ENCODE data around the gene CASZ1. TPM values are rescaled to one million over a fixed set of nuclear protein-coding genes. Genes with fewer than 3 reads are reported as not detected.

CASZ1 gene
- total RNA-seq, 1 donor from 2014 or later: 4.0 TPM

GRCh38 chr1:10629091-10629815 is 167.2 kb downstream of the CASZ1 start:
- Histone ChIP-seq H3K4me2 (ENCODE audit: low read length) (no peak overlapping the region), H3K79me2 (ENCODE audit: insufficient read depth, low read length) (no peaks in the 10 kb centered on the region), H3K4me1 (ENCODE audit: insufficient read depth, low read length) (peaks cover 3% of the 10 kb centered on the region), H2AFZ (ENCODE audit: low read depth, low read length) (no peak overlapping the region), H3K27me3 (ENCODE audit: insufficient read depth, low read length) (no peaks in the 10 kb centered on the region), H3K9ac (ENCODE audit: low read length) (no peak overlapping the region), H3K36me3 (ENCODE audit: insufficient read depth, low read length) (no peaks in the 10 kb centered on the region), H4K20me1 (ENCODE audit: insufficient read depth, low read length) (no peaks in the 10 kb centered on the region), H3K9me3 (ENCODE audit: insufficient read depth, low read depth, low read length) (no peaks in the 10 kb centered on the region), H3K4me3 (ENCODE audit: insufficient read depth, low read depth, low read length) (no peak overlapping the region), H3K27ac (ENCODE audit: low read depth, low read length) (no peak overlapping the region)
- Mint-ChIP-seq H3K36me3 (ENCODE audit: low read depth, unreplicated experiment) (peaks cover 9% of the 10 kb centered on the region), H3K27me3 (ENCODE audit: low read depth, unreplicated experiment) (no peaks in the 10 kb centered on the region), H3K4me3 (ENCODE audit: unreplicated experiment) (no peak overlapping the region), H3K9me3 (ENCODE audit: unreplicated experiment) (no peaks in the 10 kb centered on the region), H3K27ac (ENCODE audit: unreplicated experiment) (no peak overlapping the region), H3K4me1 (ENCODE audit: low read depth, unreplicated experiment) (no peaks in the 10 kb centered on the region)
- TF ChIP-seq EZH2 (IDR thresholded peaks at IDR 0.05; ENCODE audit: insufficient read depth, low read length): no peak
- TF ChIP-seq, protein P1, sequence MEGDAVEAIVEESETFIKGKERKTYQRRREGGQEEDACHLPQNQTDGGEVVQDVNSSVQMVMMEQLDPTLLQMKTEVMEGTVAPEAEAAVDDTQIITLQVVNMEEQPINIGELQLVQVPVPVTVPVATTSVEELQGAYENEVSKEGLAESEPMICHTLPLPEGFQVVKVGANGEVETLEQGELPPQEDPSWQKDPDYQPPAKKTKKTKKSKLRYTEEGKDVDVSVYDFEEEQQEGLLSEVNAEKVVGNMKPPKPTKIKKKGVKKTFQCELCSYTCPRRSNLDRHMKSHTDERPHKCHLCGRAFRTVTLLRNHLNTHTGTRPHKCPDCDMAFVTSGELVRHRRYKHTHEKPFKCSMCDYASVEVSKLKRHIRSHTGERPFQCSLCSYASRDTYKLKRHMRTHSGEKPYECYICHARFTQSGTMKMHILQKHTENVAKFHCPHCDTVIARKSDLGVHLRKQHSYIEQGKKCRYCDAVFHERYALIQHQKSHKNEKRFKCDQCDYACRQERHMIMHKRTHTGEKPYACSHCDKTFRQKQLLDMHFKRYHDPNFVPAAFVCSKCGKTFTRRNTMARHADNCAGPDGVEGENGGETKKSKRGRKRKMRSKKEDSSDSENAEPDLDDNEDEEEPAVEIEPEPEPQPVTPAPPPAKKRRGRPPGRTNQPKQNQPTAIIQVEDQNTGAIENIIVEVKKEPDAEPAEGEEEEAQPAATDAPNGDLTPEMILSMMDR (IDR thresholded peaks at IDR 0.05; ENCODE audit: insufficient read depth, low read depth, low read length): no peak
- DNase-seq (ENCODE audit: low read depth): no peak
- FAIRE-seq: no peak

GRCh38 chr1:10628685-10629084 is 167.8 kb downstream of the CASZ1 start:
- Histone ChIP-seq H3K4me1 (ENCODE audit: insufficient read depth, low read length) (peaks cover 3% of the 10 kb centered on the region), H2AFZ (ENCODE audit: low read depth, low read length) (no peak overlapping the region), H3K27ac (ENCODE audit: low read depth, low read length) (no peak overlapping the region), H4K20me1 (ENCODE audit: insufficient read depth, low read length) (no peaks in the 10 kb centered on the region), H3K4me3 (ENCODE audit: insufficient read depth, low read depth, low read length) (no peak overlapping the region), H3K79me2 (ENCODE audit: insufficient read depth, low read length) (no peaks in the 10 kb centered on the region), H3K9me3 (ENCODE audit: insufficient read depth, low read depth, low read length) (no peaks in the 10 kb centered on the region), H3K36me3 (ENCODE audit: insufficient read depth, low read length) (no peaks in the 10 kb centered on the region), H3K9ac (ENCODE audit: low read length) (no peak overlapping the region), H3K27me3 (ENCODE audit: insufficient read depth, low read length) (no peaks in the 10 kb centered on the region), H3K4me2 (ENCODE audit: low read length) (no peak overlapping the region)
- no peak overlapping the region for H3K4me3 Mint-ChIP-seq (ENCODE audit: unreplicated experiment)
- H3K36me3 Mint-ChIP-seq (ENCODE audit: low read depth, unreplicated experiment): peaks cover 10% of the 10 kb centered on the region
- FAIRE-seq (no peak), DNase-seq (ENCODE audit: low read depth) (peak; percentile 52)
- H3K4me1 Mint-ChIP-seq (ENCODE audit: low read depth, unreplicated experiment): no peaks in the 10 kb centered on the region
- H3K9me3 Mint-ChIP-seq (ENCODE audit: unreplicated experiment): no peaks in the 10 kb centered on the region
- H3K27me3 Mint-ChIP-seq (ENCODE audit: low read depth, unreplicated experiment): no peaks in the 10 kb centered on the region
- no peak overlapping the region for H3K27ac Mint-ChIP-seq (ENCODE audit: unreplicated experiment)
- TF ChIP-seq, protein P1 (IDR thresholded peaks at IDR 0.05; ENCODE audit: insufficient read depth, low read depth, low read length): no peak

DNA sequence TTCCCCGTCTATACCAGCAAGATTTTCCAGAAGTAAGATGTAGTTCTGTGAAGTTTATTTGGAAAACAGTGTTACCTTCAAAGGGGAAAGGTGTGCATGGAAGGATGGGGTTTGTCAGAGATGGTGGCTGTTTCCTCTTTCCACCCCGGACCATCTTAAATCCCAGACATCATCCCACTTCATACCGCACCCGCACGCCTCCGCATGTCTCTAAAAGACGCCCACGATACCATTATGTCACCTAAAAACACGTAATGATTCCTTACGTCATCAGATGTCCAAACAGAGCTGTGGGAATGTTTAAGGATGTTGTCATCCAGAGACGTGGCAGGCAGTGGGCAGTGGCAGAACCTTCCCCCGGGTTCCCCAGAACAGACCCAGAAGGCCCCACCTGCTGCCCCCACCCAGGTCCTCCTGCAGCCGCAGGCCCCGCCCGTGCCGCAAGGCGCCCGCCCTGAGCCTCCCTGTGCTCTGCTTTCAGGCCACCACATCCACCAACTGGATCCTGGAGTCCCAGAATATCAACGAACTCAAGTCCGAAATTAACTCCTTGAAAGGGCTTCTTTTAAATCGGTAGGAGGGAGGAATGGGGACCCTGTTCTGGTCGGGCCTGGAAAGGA is 169.5 kb downstream of the CASZ1 start:
- no peak overlapping the region for H3K27ac ChIP-seq (ENCODE audit: low read depth, low read length)
- FAIRE-seq: no peak
- no peak overlapping the region for H3K4me3 Mint-ChIP-seq (ENCODE audit: unreplicated experiment)
- no peaks in the 10 kb centered on the region for H3K27me3 Mint-ChIP-seq (ENCODE audit: low read depth, unreplicated experiment)
- peaks cover 3% of the 10 kb centered on the region for H3K4me1 ChIP-seq (ENCODE audit: insufficient read depth, low read length)
- no peaks in the 10 kb centered on the region for H3K9me3 Mint-ChIP-seq (ENCODE audit: unreplicated experiment)
- no peaks in the 10 kb centered on the region for H4K20me1 ChIP-seq (ENCODE audit: insufficient read depth, low read length)
- peaks cover 12% of the 10 kb centered on the region for H3K36me3 Mint-ChIP-seq (ENCODE audit: low read depth, unreplicated experiment)
- no peaks in the 10 kb centered on the region for H3K79me2 ChIP-seq (ENCODE audit: insufficient read depth, low read length)
- no peak for TF ChIP-seq EZH2 (IDR thresholded peaks at IDR 0.05; ENCODE audit: insufficient read depth, low read length)
- TF ChIP-seq, protein P1 (IDR thresholded peaks at IDR 0.05; ENCODE audit: insufficient read depth, low read depth, low read length): no peak
- no peak overlapping the region for H3K4me2 ChIP-seq (ENCODE audit: low read length)
- DNase-seq (ENCODE audit: low read depth): no peak
- H3K4me3 ChIP-seq (ENCODE audit: insufficient read depth, low read depth, low read length): no peak overlapping the region
- no peaks in the 10 kb centered on the region for H3K4me1 Mint-ChIP-seq (ENCODE audit: low read depth, unreplicated experiment)
- H3K27me3 ChIP-seq (ENCODE audit: insufficient read depth, low read length): no peaks in the 10 kb centered on the region
- no peaks in the 10 kb centered on the region for H3K9me3 ChIP-seq (ENCODE audit: insufficient read depth, low read depth, low read length)
- no peak overlapping the region for H3K27ac Mint-ChIP-seq (ENCODE audit: unreplicated experiment)
- no peak overlapping the region for H3K9ac ChIP-seq (ENCODE audit: low read length)
- no peak overlapping the region for H2AFZ ChIP-seq (ENCODE audit: low read depth, low read length)
- H3K36me3 ChIP-seq (ENCODE audit: insufficient read depth, low read length): no peaks in the 10 kb centered on the region
